Measurements from ENCODE around the gene MRPS26.

DNA sequence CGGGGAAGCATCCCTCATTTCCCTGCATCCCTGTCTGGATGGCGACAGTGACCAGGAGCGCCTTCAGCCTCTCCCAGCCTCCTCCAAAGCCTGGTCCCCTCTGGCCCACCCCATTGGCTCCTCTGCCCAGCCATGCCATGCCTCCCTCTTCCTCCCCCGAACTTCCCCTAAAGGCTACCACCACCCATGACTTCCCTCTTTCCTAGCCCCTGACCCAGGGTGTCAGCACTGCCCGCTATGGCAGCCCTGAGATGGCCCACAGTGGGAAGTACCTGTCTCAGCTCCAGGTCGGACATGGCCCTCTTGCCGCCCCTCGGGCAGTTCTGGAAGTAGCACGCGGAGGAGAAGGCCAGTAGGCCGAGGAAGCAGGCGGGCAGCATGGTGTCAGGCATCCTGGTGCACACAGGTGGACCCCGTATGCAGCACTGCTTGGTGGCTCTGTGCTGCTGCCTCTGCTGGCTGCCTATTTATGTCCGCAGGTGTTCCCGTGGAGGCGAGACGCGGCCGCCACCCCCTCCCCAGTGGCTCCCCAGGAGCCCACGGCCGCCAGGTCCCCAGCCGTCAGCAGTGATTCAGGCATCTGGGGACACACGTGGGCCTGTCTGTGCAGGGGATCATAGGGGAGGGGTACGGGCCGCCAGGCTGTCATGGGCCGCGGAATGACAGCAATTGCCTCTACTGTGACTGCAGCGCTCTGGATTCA is 38.6 kb downstream of the MRPS26 start, which contains the start of gene AVP:
- TF ChIP-seq POLR2A (IDR thresholded peaks at IDR 0.05; ENCODE audit: low read length), result no peak
- TF ChIP-seq GATA1 (IDR thresholded peaks at IDR 0.05; ENCODE audit: low read depth, low read length), result no peak

Measured in erythroblast (primary cell).